Skeletal muscle tissue (tissue), 4 donors: ENCODE data around the gene EFCAB6. TPM values are rescaled to one million over a fixed set of nuclear protein-coding genes. Genes with fewer than 3 reads are reported as not detected.

Experiments
- H3K27ac ChIP-seq: one replicate; pipeline ENCODE4 v1.7.0; 2013; ENCODE audit warnings: mild to moderate bottlenecking, low read depth, low read length, inconsistent platforms
- H3K27me3 ChIP-seq, 3 donors: one replicate each; pipeline ENCODE4 v1.7.0; 2013; ENCODE audit warnings: low read length in 3 of 3; ENCODE audit not compliant: control insufficient read depth in 3 of 3, insufficient read depth in 3 of 3
- H3K36me3 ChIP-seq, 3 donors: one replicate each; pipeline ENCODE4 v1.7.0; 2013; ENCODE audit warnings: low read length in 3 of 3; ENCODE audit not compliant: control insufficient read depth in 3 of 3, insufficient read depth in 3 of 3
- H3K4me1 ChIP-seq, 3 donors: one replicate each; pipeline ENCODE4 v1.7.0; 2013; ENCODE audit warnings: low read length in 3 of 3, mild to moderate bottlenecking in 3 of 3; ENCODE audit not compliant: control insufficient read depth in 3 of 3, insufficient read depth in 3 of 3
- H3K4me3 ChIP-seq, 3 donors: one replicate each; pipeline ENCODE4 v1.7.0; 2013; ENCODE audit warnings: low read length in 3 of 3
- H3K9ac ChIP-seq, 3 donors: one replicate each; pipeline ENCODE4 v1.7.0; 2013; ENCODE audit warnings: low read length in 3 of 3, mild to moderate bottlenecking in 3 of 3, moderate library complexity in 2 of 3, low read depth in 1 of 3
- H3K9me3 ChIP-seq, 3 donors: one replicate each; pipeline ENCODE4 v1.7.0; 2013; ENCODE audit warnings: low read length in 3 of 3; ENCODE audit not compliant: control insufficient read depth in 3 of 3
- total RNA-seq: library from RNA; depleted of rRNA; stranded (reverse); fragments of >200 nt; gene quantifications from one replicate; pipeline ENCODE4 v1.2.3, GENCODE V29; 2014
- donor health status: Osteomylitis.

Gene EFCAB6
- total RNA-seq, 1 donor from 2014 or later, result 1.6 TPM

DNA sequence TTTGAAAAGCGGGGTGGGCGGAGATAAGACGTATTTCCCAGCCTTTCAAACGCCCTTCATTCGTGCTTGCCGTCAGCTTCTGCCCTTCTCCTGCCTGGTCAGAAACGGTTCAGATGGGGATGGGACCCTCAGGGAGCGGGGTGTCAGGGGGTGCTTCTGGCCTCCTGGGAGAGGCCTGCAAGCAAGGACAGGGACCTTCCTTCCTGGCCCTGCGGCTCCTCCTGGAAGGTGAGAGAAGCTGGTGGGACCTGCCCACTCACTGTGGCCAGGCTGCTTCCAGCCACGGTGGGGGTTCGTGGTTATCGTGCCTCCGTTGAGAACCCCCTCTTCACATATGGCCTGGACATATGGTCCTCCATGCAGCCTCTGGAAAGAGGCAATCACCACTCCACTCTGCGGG, 295.7 kb downstream of the EFCAB6 start:
- Histone ChIP-seq H3K9ac (no peak overlapping the region), H3K9me3 (no peaks in the 10 kb centered on the region), H3K4me1 (no peaks in the 10 kb centered on the region), H3K27me3 (peaks cover 10 to 31% (median 26%) of the 10 kb centered on the region in 3 donors), H3K36me3 (no peaks in the 10 kb centered on the region), H3K27ac (no peak overlapping the region), H3K4me3 (no peak overlapping the region)

DNA sequence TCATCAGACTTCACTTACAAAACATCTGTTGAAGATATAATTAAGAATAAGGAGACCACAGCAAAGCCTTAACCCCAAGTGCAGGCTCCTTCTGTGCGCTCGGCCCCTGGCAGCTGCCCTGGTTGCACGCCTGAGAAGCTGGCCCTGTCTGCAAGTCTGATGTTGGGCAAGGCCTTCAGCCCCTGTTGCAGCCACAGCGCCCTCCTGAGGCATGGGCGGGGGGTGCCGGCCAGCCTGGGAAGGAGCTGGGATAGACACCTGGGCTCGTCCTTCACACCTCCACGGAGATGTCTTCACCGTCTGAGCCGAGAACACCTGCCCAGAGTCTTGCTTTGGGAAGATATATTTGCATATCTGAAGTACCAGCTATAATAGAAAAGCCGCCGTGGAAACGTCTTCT, 296.2 kb downstream of the EFCAB6 start:
- Histone ChIP-seq H3K9me3 (no peaks in the 10 kb centered on the region), H3K4me3 (no peak overlapping the region), H3K36me3 (no peaks in the 10 kb centered on the region), H3K9ac (no peak overlapping the region), H3K27ac (no peak overlapping the region), H3K4me1 (no peaks in the 10 kb centered on the region), H3K27me3 (peaks cover 10 to 31% (median 26%) of the 10 kb centered on the region in 3 donors)

DNA sequence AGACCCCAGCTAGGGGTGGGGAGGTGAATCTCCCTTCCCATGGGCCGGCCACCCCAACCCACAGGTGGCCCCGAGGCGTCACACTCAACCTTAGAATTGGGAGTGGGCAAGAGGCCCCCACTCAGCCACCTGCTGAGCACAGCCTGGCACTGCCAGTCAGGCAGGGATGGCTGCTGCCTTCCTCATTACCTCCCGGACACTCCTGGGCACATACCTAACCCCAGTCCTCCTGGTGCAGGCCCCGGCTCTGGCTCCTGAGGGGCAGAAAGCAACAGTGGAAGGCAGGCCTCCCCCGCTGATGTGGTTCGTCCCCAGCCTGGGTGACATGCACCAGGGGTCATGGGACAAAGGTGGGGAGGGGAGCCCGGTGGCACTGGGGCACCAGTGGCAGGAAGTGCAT, 296.7 kb downstream of the EFCAB6 start:
- H3K9ac ChIP-seq, result no peak overlapping the region
- peaks cover 10 to 33% (median 26%) of the 10 kb centered on the region in 3 donors for H3K27me3 ChIP-seq
- no peaks in the 10 kb centered on the region for H3K36me3 ChIP-seq
- H3K9me3 ChIP-seq, result no peaks in the 10 kb centered on the region
- no peaks in the 10 kb centered on the region for H3K4me1 ChIP-seq
- H3K4me3 ChIP-seq, result no peak overlapping the region
- H3K27ac ChIP-seq, result no peak overlapping the region

DNA sequence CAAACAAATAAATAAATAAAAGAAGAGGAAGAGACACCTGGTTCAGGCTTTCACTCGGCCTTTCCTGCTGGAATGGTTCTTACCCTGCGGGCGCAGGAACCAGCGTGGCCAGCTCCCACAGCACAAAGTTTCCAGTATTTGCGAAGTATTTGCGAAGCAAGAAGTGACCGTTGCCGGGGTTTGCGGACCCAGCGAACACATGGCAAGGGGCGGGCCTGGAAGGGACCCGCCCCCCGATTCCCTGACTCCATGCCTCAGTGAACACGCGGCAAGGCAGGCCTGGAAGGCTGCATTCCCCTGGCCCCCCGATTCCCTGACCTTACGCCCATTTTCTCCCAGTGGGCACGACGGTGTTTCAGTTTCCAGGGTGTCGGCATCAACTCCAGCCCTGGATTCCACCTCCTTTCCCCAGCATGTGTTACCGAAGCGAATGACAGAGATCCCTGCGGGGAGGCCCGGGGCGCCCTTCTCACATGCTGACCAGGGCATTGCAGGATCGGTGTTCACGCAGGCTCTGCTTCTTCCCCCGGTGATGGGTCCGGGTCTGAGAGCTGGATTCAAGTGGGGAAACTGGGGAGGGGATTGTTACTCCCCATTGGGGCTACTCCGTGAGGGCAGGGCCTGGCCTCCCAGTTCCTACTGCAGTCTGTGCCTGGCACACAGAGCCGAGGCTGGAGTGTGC, 297.5 kb downstream of the EFCAB6 start:
- H3K36me3 ChIP-seq, result no peaks in the 10 kb centered on the region
- no peak overlapping the region for H3K9ac ChIP-seq
- H3K27ac ChIP-seq, result no peak overlapping the region
- peaks cover 10 to 33% (median 26%) of the 10 kb centered on the region in 3 donors for H3K27me3 ChIP-seq
- H3K9me3 ChIP-seq, result no peaks in the 10 kb centered on the region
- H3K4me3 ChIP-seq, result no peak overlapping the region
- no peaks in the 10 kb centered on the region for H3K4me1 ChIP-seq

DNA sequence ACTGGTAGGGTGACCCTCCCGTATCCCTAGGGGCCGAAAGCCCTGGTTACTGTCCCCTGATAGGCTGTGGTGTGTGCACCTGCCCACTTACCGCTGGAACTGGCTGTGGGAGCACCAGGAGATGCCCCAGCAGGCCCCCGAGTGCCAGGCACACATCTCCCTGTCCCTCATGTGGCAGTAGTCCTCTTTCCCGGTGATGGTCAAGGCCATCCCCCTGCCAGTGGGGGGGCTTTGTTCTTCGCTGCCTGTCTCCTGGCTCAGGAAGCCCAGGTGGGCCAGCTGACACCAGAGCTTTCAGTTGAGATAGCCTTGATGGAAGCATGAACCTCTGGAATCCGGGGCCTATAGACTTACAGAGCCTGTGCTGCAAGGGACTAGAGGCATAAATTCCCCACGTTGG, 299.8 kb downstream of the EFCAB6 start:
- Histone ChIP-seq H3K9me3 (no peaks in the 10 kb centered on the region), H3K4me1 (no peaks in the 10 kb centered on the region), H3K4me3 (no peak overlapping the region), H3K36me3 (no peaks in the 10 kb centered on the region), H3K27me3 (peaks cover 11 to 33% (median 20%) of the 10 kb centered on the region in 3 donors), H3K9ac (no peak overlapping the region), H3K27ac (no peak overlapping the region)

DNA sequence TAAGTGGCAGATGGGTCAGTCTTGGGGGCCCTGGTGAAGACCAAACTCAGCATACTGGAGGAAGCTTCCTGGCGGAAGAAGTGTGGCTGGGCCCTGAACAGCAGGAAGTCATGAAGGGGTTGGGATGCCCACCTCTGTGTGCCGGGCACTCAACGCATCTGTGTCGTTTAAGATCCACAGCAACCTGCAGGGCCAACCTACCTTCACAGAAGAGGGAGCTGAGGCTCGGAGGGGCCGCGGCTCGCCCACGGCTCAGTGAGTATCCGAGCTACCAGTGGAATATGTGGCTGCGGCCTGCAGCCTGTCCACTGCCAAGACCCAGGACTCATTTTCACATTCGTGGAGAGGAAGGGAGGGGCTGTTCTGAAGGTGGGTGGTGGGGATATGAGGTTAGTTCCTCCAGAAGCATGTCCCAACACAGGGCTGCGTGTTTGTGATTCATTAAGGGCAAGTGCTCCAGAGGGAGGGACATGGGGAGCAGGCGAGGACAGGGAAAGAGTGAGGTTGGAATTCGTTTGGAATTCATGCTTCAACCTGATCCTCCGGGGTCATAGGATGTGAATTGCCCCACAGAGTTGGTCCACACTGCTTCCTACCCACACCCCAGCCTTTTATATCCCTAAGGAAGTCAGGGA, 300.7 kb downstream of the EFCAB6 start:
- no peaks in the 10 kb centered on the region for H3K9me3 ChIP-seq
- no peak overlapping the region for H3K4me3 ChIP-seq
- no peaks in the 10 kb centered on the region for H3K4me1 ChIP-seq
- H3K27me3 ChIP-seq, result peaks cover 14 to 31% (median 17%) of the 10 kb centered on the region in 3 donors
- no peaks in the 10 kb centered on the region for H3K36me3 ChIP-seq
- no peak overlapping the region for H3K27ac ChIP-seq
- no peak overlapping the region for H3K9ac ChIP-seq

DNA sequence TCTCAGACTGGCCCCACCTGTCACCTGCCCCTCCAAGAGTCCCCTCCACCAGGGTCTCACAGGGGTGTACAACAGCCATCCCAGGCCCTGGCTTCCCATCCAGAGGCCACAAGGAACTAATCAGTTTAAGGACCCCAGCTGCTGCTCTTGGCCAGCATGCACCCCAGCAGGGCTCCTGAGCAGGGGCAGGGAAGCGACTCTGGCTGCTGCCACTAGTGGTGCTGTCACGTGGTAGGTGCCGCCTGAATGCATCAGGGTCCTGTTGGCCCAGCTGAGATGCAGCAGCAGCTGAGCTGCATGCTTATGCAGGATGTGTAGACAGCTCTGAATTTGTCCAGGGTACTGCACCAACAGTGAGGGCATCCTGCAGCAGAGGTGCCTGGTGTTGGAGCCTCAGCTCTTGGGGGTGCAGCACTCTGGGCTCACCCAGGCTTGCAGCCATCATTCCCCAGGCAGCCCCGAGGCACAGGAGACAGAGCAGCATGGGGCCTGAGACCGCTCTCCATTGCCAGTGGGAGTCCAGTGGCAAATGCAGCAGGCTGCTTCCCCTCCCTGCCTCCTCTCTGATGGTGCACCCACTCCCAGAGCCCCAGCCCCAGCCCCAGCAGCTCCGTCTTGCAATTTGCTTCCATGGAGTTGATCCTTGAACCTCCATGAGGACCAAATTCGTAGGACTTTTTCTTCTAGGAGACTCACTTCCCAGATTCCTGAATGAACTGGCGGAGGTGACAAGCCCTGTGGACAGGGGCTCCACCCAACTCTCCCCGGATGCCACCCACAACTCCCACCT, 301.6 kb downstream of the EFCAB6 start:
- Histone ChIP-seq H3K9me3 (no peaks in the 10 kb centered on the region), H3K4me1 (no peaks in the 10 kb centered on the region), H3K27ac (no peak overlapping the region), H3K36me3 (no peaks in the 10 kb centered on the region), H3K27me3 (peaks cover 8 to 27% (median 14%) of the 10 kb centered on the region in 3 donors), H3K4me3 (no peak overlapping the region), H3K9ac (no peak overlapping the region)

DNA sequence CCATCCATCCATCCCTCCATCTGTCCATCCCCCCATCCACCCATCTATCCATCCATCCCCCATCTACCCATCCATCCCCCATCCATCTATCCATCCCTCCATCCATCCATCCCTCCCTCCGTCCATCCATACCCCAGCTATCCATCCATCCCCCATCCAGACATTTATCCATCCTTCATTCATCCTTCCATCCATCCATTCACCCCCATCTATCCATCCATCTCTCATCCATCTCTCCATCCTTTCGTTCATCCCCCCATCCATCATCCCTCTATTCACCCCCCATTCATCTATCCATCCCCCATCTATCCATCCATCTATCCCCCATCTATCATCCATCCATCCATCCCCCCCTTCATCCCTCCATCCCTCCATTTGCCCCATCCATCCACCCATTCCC, 302.8 kb downstream of the EFCAB6 start:
- Histone ChIP-seq H3K27me3 (peaks cover 0 to 17% (median 13%) of the 10 kb centered on the region in 3 donors), H3K27ac (no peak overlapping the region), H3K9ac (no peak overlapping the region), H3K9me3 (no peaks in the 10 kb centered on the region), H3K4me1 (no peaks in the 10 kb centered on the region), H3K36me3 (no peaks in the 10 kb centered on the region), H3K4me3 (no peak overlapping the region)

DNA sequence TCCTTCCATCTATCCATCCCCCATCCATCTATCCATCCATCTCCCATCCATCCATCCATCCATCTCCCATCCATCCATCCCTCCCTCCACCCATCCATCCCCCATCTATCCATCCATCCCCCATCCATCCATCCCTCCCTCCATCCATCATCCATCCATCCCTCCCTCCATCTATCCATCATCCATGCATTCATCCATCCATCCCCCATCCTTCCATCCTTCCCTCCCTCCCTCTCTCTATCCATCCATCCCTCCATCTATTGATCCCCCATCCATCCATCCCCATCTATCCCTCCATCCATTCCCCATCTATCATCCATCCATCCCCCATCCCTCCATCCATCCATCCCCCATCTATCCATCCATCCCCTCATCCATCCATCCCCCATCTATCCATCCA, 303.6 kb downstream of the EFCAB6 start:
- no peak overlapping the region for H3K27ac ChIP-seq
- no peak overlapping the region for H3K9ac ChIP-seq
- H3K9me3 ChIP-seq, result no peaks in the 10 kb centered on the region
- H3K36me3 ChIP-seq, result no peaks in the 10 kb centered on the region
- H3K4me3 ChIP-seq, result no peak overlapping the region
- H3K27me3 ChIP-seq, result peaks cover 0 to 17% (median 13%) of the 10 kb centered on the region in 3 donors
- H3K4me1 ChIP-seq, result no peaks in the 10 kb centered on the region

DNA sequence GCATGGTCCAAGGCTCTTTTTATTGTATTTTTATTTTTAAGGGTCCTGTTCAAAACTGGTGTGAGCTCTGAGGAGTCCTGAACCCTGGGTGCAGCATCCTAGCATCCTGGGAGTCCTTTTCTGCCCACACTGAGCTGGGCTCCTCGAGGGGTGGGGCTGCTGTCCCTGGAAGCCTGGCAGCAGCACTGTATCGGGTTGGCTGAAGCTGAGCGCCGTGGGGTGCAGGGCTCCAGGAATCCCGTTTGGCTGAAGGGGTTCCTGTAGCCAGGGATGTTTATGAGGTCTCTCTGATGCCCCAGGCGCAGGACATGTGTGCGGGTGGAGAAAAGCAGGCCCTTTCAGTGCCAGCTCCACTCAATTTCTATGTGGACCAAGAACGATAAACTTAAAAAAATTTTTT, 304.9 kb downstream of the EFCAB6 start:
- H3K4me3 ChIP-seq, result no peak overlapping the region
- no peaks in the 10 kb centered on the region for H3K4me1 ChIP-seq
- H3K9me3 ChIP-seq, result no peaks in the 10 kb centered on the region
- H3K27me3 ChIP-seq, result peaks cover 4 to 15% (median 7%) of the 10 kb centered on the region in 3 donors
- H3K36me3 ChIP-seq, result no peaks in the 10 kb centered on the region
- H3K27ac ChIP-seq, result no peak overlapping the region
- no peak overlapping the region for H3K9ac ChIP-seq
